ENCODE data around the gene ZNF689.

The ZNF689 gene

DNA sequence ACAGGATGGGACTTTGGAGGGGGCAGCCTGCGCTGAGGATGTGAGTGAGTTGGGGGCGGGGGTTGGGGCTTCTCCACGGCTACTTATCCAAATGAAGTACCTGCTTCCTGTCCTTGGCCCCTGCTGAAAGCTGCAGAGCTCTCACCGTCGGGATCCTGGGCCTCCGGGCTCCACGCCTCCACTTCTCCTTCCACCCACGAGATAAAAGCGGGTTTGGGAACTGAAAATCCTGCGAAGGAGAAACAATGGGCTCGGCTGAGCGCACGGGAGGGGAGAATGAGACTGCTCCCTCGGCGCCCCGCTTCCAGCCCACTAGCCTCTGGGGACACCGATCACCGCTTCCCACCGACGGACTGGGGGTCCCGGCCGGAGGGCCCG is 25.2 kb downstream of the ZNF689 start:
- Histone ChIP-seq H3K36me3 (ENCODE audit: control insufficient read depth, insufficient read depth, low read length) (no peaks in the 10 kb centered on the region), H3K4me1 (ENCODE audit: control insufficient read depth, insufficient read depth, low read length) (peaks cover 14% of the 10 kb centered on the region), H3K4me3 (ENCODE audit: low read length) (peak overlapping the region; percentile 72), H3K9ac (ENCODE audit: low read length) (peak overlapping the region; percentile 94), H3K9me3 (ENCODE audit: control insufficient read depth, low read length) (no peaks in the 10 kb centered on the region), H3K27me3 (ENCODE audit: control insufficient read depth, insufficient read depth, low read length) (no peaks in the 10 kb centered on the region)

DNA sequence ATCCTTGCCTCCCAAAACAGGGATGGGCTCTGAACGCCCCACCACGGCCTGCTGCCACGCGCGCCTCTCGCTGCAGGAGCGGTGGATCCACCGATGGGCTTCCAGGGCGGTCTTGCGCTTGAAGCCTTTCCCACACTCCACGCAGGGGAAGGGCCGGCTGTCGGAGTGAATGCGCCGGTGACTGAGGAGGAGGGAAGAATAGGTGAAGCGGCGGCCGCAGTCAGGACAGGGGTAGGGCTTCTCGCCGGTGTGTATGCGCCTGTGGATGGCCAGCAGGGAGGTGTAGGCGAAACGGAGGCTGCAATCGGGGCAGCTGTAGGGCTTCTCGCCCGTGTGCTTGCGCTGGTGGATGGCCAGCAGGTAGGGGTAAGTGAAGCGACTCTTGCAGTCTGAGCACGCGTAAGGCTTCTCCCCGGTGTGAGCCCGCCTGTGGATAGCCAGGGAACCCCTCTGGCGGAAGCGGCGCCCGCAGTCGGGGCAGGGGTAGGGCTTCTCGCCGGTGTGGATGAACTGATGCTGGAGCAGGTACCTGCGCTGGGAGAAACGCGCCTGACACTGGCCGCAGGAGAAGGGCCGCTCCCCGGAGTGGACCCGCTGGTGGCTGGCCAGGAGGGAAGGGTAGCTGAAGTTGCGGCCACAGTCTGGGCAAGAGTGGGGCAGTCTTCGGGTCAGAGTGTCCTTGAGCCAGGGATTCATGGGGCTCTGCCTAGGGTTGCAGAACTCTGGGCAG is 27.4 kb downstream of the ZNF689 start:
- no peaks in the 10 kb centered on the region for H3K36me3 ChIP-seq (ENCODE audit: control insufficient read depth, insufficient read depth, low read length)
- peaks cover 14% of the 10 kb centered on the region for H3K4me1 ChIP-seq (ENCODE audit: control insufficient read depth, insufficient read depth, low read length)
- H3K27me3 ChIP-seq (ENCODE audit: control insufficient read depth, insufficient read depth, low read length): no peaks in the 10 kb centered on the region

DNA sequence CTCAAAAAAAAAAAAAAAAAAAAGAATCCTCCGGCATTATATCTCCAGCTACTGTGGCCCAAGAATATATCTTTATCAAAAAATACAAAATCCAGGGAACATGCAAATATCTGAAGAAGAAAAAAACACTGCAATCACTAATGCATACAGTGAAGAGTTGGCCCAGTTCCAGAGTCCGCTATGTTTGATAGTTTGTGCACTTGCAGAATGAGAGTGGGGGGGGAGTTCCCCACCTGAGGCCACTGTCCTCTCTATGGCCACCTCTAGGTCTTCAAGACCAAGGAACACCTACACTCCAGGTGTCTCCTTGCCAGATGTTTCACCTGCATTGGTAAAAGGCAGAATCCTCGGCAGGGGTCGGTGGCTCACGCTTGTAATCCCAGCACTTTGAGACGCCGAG is 28.7 kb downstream of the ZNF689 start:
- H3K36me3 ChIP-seq (ENCODE audit: control insufficient read depth, insufficient read depth, low read length): no peaks in the 10 kb centered on the region
- H3K4me1 ChIP-seq (ENCODE audit: control insufficient read depth, insufficient read depth, low read length): peaks cover 14% of the 10 kb centered on the region
- H3K9ac ChIP-seq (ENCODE audit: low read length): no peak overlapping the region
- no peaks in the 10 kb centered on the region for H3K27me3 ChIP-seq (ENCODE audit: control insufficient read depth, insufficient read depth, low read length)
- H3K4me3 ChIP-seq (ENCODE audit: low read length): no peak overlapping the region
- no peaks in the 10 kb centered on the region for H3K9me3 ChIP-seq (ENCODE audit: control insufficient read depth, low read length)

More for the DNA sequence above, 27.4 kb downstream of the ZNF689 start:
- no peak overlapping the region for H3K4me3 ChIP-seq (ENCODE audit: low read length)
- H3K9ac ChIP-seq (ENCODE audit: low read length): no peak overlapping the region
- H3K9me3 ChIP-seq (ENCODE audit: control insufficient read depth, low read length): no peaks in the 10 kb centered on the region

DNA sequence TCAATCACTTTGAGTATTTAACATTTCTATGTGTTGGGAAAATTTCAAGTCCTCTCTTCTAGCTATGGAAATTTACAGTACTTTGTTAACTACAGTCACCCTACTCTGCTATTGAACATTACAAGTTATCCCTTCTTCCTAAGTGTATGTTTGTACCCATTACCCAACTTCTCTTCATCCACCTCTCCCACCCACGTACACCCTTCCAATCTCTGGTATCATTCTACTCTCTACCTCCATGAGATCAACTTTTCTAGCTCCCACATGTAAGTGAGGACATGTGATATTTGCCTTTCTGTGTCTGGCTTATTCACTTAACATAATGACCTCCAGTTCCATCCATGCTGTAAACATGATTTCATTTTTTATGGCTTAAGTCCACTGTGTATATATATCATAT is 35.5 kb downstream of the ZNF689 start:
- H3K4me1 ChIP-seq (ENCODE audit: control insufficient read depth, insufficient read depth, low read length): peaks cover 16% of the 10 kb centered on the region
- H3K4me3 ChIP-seq (ENCODE audit: low read length): no peak overlapping the region
- no peak overlapping the region for H3K9ac ChIP-seq (ENCODE audit: low read length)
- no peaks in the 10 kb centered on the region for H3K27me3 ChIP-seq (ENCODE audit: control insufficient read depth, insufficient read depth, low read length)
- no peaks in the 10 kb centered on the region for H3K36me3 ChIP-seq (ENCODE audit: control insufficient read depth, insufficient read depth, low read length)
- H3K9me3 ChIP-seq (ENCODE audit: control insufficient read depth, low read length): no peaks in the 10 kb centered on the region

DNA sequence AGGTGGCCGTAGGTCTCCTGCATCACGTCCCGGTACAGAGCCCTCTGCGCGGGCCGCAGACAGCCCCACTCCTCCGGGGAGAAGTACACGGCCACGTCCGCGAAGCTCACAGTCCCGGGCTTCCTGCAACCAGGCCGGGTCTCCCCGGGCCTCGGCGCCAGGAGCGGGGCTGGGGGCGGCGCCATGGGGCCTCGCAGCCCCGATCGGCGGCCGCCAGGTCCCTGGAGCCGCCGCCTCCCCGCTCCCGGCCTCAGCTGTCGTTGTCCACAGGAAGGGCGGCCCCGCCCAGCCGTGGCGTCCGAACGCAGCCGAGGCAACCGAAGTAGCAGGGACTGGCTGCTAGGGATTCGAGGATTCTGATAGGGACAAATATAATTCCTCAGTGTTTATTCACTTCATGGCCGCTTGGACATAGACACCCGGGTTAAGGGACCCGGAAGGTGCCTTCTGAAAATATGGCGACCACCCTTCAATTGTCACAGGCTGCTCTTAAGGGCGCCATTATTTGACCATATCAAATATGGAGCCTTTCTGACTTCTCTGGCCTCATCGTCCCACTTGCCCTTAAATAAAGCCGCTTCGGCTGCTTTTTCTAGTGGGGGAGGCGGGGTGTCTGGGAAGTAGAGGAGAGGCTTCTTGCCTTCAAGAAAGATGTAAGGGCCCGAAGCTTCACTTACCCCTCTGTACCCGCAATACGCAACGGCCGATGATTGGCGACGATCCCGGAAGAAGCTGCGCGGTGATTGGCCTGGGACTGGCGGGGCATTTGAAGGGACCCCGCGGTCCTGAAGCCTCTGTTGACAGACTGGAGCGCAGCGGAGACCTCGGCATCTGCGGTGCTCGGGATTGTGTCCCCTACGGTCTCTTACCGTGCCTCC is 38.5 kb downstream of the ZNF689 start, which contains the start of gene ZNF688:
TSS of gene ZNF688 (minus strand) at position 270 of the 878 bp plus-strand sequence. CDS start at position 185, 85 bp downstream.
- Histone ChIP-seq H3K27me3 (ENCODE audit: control insufficient read depth, insufficient read depth, low read length) (no peaks in the 10 kb centered on the region), H3K9me3 (ENCODE audit: control insufficient read depth, low read length) (no peaks in the 10 kb centered on the region)

DNA sequence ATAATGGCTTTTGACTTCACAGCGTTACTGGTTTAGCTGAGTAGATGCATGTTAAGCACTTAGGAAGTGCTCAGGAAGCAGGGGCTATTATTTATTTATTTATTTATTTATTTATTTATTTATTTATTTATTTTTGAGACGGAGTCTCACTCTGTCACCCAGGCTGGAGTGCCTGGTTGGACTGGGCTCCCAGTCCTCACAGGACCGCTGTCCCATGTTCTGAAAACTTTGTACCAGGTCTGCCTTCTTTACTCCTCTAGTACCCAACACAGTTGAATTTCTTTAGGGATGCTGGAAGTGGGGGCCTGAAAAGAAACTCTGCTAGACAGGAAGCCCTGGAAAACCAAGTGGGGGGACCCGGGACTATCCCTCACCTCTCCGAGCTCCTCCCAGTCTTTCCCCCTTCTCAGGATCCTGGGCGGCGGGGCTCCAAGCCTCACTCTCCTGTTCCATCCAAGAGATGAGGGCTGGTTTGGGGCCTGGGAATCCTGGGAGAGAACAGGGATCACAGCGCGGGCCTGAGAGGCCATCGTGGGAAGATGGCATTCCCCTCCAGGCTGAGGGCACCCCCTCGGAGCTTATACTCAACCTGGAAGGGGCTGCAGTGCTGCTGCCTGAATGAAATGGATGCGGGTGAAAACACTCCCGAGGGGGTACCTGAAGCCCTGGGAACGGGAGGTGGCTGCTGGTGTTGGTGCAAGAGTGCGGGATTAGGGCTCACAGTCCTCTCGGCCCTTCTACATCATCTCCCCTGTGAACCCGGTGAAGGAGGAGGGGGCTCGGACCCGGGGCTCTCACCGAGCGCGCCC is 39.3 kb downstream of the ZNF689 start:
- no peaks in the 10 kb centered on the region for H3K9me3 ChIP-seq (ENCODE audit: control insufficient read depth, low read length)
- H3K4me3 ChIP-seq (ENCODE audit: low read length): peak overlapping the region; percentile 79
- peaks cover 16% of the 10 kb centered on the region for H3K4me1 ChIP-seq (ENCODE audit: control insufficient read depth, insufficient read depth, low read length)
- no peaks in the 10 kb centered on the region for H3K27me3 ChIP-seq (ENCODE audit: control insufficient read depth, insufficient read depth, low read length)
- peak overlapping the region; percentile 95 for H3K9ac ChIP-seq (ENCODE audit: low read length)
- H3K36me3 ChIP-seq (ENCODE audit: control insufficient read depth, insufficient read depth, low read length): no peaks in the 10 kb centered on the region

More for the DNA sequence above, 38.5 kb downstream of the ZNF689 start, which contains the start of gene ZNF688:
- H3K4me1 ChIP-seq (ENCODE audit: control insufficient read depth, insufficient read depth, low read length): peaks cover 16% of the 10 kb centered on the region
- peak within 1 kb of the TSS; percentile 95 for H3K9ac ChIP-seq (ENCODE audit: low read length)
- no peaks in the 10 kb centered on the region for H3K36me3 ChIP-seq (ENCODE audit: control insufficient read depth, insufficient read depth, low read length)
- peak within 1 kb of the TSS; percentile 79 for H3K4me3 ChIP-seq (ENCODE audit: low read length)

DNA sequence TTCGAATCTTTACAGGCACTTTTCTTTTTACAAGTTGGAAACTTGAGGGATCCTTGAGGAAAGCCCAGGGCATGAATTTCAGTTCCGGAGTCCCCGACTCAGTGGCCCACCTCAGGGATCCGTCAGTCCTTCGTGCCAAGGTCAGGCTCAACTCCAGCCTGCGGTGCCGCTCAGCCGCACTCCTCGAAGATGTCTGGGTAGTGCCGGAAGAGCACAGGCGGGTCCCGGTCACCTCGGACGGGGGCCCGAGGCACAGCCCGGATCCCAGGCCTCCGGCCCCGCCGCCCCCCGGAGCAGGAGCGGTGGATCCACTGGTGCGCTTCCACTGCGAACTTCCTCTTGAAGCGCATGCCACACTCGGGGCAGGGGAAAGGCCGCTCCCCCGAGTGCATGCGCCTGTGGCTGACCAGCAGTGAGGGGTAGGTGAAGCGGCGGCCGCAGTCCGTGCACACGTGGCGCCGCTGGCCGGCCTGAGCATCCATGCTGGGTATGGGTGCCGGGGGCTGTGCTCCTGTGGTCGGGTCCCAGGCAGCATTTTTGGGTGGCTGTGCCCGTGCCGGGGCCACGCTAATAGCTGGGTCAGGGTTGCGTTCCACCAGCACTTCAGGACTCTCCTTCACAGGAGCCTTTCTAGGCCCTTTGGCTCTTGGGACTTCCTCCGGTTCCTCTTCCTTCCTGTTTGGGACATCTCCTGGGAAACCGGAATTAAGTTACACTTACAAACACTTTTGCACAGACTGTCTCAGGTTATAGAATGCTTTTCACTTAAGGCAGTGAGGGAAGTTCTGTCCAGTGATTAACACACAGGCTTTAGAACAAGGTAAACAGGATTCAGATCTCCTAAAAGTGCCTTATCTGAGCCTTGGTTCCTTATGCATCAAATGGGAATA is 40.2 kb downstream of the ZNF689 start:
- Histone ChIP-seq H3K36me3 (ENCODE audit: control insufficient read depth, insufficient read depth, low read length) (no peaks in the 10 kb centered on the region), H3K4me3 (ENCODE audit: low read length) (no peak overlapping the region), H3K9me3 (ENCODE audit: control insufficient read depth, low read length) (no peaks in the 10 kb centered on the region), H3K9ac (ENCODE audit: low read length) (no peak overlapping the region), H3K4me1 (ENCODE audit: control insufficient read depth, insufficient read depth, low read length) (peaks cover 16% of the 10 kb centered on the region), H3K27me3 (ENCODE audit: control insufficient read depth, insufficient read depth, low read length) (no peaks in the 10 kb centered on the region)

DNA sequence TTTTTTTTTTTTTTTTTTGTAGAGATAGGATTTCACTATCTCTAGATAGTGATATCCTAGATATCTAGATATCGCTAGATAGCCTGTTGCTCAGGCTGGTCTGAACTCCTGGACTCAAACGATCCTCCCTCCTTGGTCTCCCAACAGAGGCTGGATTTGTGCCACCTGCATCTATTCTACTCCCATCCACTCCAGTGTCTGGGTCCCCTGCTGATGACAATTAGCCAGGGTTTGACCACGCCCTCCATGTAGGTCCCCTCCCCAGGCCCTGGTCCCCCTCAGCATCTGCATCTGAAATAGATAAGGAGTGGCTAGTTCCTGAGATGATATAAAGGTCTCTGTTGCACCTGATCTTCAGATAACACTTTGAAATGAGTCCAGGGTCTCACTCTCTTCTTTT is 40.9 kb downstream of the ZNF689 start:
- peaks cover 16% of the 10 kb centered on the region for H3K4me1 ChIP-seq (ENCODE audit: control insufficient read depth, insufficient read depth, low read length)

DNA sequence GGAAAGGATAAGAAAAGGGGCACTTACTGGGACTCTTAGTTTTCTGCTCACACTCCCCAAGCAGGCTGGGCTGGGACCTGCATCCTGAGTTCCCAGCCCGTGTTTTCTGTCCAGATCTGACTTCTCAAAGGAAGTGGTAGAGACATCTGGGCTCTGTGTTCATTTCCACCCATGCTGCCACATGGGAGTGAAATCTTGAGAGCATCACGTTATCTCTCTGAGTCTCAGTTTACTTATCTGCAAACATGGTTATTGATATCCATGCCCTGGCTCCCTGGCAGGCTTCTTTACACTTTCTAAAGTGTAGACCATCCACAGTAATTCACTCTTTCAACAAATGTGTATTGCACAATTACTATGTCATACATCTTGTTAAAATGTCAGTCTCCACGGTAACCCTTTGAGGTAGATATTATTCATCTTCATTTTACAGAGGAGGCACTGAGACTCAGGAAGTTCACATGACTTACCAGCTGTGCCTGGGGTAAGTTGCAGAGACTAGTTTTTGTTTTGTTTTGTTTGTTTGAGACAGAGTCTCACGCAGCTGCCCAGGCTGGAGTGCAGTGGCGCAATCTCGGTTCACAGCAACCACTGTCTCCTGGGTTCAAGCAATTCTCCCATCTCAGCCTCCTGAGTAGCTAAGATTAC is 42.1 kb downstream of the ZNF689 start:
- peaks cover 16% of the 10 kb centered on the region for H3K4me1 ChIP-seq (ENCODE audit: control insufficient read depth, insufficient read depth, low read length)
- H3K27me3 ChIP-seq (ENCODE audit: control insufficient read depth, insufficient read depth, low read length): no peaks in the 10 kb centered on the region
- H3K4me3 ChIP-seq (ENCODE audit: low read length): no peak overlapping the region
- H3K36me3 ChIP-seq (ENCODE audit: control insufficient read depth, insufficient read depth, low read length): no peaks in the 10 kb centered on the region
- H3K9me3 ChIP-seq (ENCODE audit: control insufficient read depth, low read length): no peaks in the 10 kb centered on the region
- H3K9ac ChIP-seq (ENCODE audit: low read length): no peak overlapping the region

More for the DNA sequence above, 40.9 kb downstream of the ZNF689 start:
- Histone ChIP-seq H3K36me3 (ENCODE audit: control insufficient read depth, insufficient read depth, low read length) (no peaks in the 10 kb centered on the region), H3K9ac (ENCODE audit: low read length) (no peak overlapping the region), H3K4me3 (ENCODE audit: low read length) (no peak overlapping the region), H3K27me3 (ENCODE audit: control insufficient read depth, insufficient read depth, low read length) (no peaks in the 10 kb centered on the region), H3K9me3 (ENCODE audit: control insufficient read depth, low read length) (no peaks in the 10 kb centered on the region)

DNA sequence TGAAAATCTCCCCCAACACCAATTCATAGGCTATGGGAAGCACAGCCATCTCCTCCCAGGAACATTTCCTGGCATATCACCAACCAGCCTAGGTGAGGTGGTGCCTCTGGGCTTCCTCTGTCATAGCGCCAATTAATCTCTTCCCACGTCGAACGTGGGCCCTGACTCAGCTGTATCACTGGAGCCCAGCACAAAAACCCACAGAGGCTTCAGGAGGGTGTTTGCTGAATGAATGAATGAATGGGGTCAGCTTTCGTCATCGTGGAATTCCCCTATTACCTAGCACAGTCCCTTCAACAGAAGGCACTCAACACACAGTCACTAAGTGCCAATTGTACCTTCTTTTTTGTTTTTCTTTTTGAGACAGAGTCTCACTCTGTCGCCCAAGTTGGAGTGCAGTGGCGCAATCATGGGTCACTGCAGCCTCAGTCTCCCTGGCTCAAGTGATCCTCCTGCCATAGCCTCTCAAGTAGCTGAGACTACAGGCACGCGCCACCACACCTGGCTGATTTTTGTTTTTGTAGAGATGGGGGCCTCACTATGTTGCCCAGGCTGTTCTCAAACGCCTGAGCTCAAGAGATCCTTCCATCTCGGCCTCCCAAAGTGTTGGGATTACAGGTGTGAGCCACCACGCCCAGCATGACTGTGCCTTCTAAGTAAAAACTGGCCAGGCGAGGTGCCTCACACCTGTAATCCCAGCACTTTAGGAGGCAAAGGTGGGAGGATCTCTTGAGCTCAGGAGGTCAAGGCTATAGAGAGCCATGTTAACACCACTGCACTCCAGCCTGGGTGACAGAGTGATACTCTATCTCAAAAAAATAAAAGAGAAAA is 42.8 kb downstream of the ZNF689 start:
- H3K4me1 ChIP-seq (ENCODE audit: control insufficient read depth, insufficient read depth, low read length): peaks cover 14% of the 10 kb centered on the region
- H3K4me3 ChIP-seq (ENCODE audit: low read length): no peak overlapping the region
- H3K27me3 ChIP-seq (ENCODE audit: control insufficient read depth, insufficient read depth, low read length): no peaks in the 10 kb centered on the region
- H3K9ac ChIP-seq (ENCODE audit: low read length): no peak overlapping the region
- H3K9me3 ChIP-seq (ENCODE audit: control insufficient read depth, low read length): no peaks in the 10 kb centered on the region
- no peaks in the 10 kb centered on the region for H3K36me3 ChIP-seq (ENCODE audit: control insufficient read depth, insufficient read depth, low read length)

All from mucosa of stomach (tissue), 1 donor.